GM18526 (cell line): Measurements from ENCODE around the gene CTSK.

Experiments used
- POLR2A ChIP-seq: IDR thresholded peaks from 3 replicates; pipeline ENCODE4 v1.6.1; 2011; ENCODE audit not compliant: insufficient read length; ENCODE audit errors: extremely low read depth

Gene CTSK

GRCh38 chr1:150765296-150765976 is 42.6 kb downstream of the CTSK start, which contains the start of gene CTSS:
Gene CTSS (minus strand): TSS chr1:150765778. CDS start chr1:150764763, 1,015 bp downstream.
- TF ChIP-seq POLR2A = no peak

DNA sequence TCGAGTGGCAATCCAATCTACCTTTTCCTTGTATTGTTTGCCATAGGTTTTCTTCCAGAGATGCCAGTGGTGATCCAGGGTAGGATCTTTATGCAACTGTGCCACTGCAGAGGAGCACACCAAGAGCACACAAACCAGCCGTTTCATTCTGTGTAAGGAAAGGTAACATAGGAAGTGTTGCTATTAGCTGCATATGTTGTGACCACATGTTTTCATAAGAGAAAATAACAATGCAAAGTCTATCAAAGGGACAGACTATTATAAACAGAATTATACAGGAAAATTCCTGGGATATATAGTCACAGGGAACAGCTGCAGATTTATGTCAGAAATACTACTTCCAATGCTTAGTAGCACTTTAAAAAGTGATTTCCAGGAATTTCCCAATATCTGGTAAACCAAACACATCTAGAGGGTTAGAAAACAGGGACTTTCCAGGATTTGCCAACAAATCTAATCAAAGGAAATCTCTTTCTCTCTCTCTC is 43.4 kb downstream of the CTSK start:
- no peak for TF ChIP-seq POLR2A

GRCh38 chr1:150763018-150763417 is 45.0 kb downstream of the CTSK start:
- no peak for TF ChIP-seq POLR2A

DNA sequence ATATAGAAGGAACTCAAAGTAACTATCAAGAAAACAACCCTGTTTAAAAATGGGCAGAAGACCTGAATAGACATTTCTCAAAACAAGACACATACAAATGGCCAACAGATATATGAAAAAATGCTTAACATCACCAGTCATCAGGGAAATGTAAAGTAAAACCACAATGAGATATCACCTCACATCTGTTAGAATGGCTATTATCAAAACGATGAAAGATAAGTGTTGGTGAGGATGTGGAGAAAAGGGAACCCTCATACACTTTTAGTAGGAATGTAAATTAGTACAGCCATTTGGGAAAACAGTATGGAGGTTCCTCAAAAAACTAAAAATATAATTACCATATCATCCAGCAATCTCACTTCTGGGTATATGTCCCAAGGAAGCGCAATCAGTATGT is 45.5 kb downstream of the CTSK start:
- no peak for TF ChIP-seq POLR2A

- TF ChIP-seq POLR2A = no peak
Measured at GRCh38 chr1:150761801-150762200, 46.3 kb downstream of the CTSK start.

DNA sequence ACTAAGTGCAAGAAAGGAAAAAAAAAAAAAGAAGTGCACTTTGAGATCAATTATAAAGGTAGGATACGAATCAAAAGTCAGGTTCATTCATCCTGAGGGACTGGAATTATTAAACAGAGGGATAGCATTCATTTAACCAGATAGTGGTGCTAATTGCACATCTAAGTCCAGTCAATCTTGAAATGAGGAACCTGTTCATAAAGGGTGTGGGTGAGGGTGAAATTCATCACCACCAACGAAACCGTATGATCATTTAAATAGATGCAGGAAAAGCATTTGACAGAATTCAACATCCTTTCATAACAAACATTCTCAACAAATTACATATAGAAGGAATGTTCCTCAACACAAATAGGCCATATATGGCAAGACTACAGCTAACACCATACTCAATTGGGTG is 48.0 kb downstream of the CTSK start:
- TF ChIP-seq POLR2A = no peak

GRCh38 chr1:150753416-150753815 is 54.6 kb downstream of the CTSK start:
- no peak for TF ChIP-seq POLR2A

DNA sequence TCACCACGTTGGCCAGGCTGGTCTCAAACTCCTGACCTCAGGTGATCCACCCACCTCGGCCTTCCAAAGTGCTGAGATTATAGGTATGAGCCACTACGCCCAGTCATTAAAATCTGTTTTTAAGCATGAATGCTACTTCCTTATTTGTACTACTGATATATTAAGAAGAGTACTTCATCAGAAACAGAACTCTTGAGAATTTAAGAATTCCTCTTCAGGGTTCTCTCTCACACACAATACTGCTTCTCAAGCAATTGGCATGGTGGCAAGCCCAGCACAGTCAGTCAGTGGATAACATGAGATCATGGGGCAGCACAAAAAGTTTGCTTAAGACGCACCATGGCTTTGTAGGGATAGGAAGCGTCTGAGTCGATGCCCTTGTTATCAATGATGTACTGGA is 56.6 kb downstream of the CTSK start:
- TF ChIP-seq POLR2A = no peak

DNA sequence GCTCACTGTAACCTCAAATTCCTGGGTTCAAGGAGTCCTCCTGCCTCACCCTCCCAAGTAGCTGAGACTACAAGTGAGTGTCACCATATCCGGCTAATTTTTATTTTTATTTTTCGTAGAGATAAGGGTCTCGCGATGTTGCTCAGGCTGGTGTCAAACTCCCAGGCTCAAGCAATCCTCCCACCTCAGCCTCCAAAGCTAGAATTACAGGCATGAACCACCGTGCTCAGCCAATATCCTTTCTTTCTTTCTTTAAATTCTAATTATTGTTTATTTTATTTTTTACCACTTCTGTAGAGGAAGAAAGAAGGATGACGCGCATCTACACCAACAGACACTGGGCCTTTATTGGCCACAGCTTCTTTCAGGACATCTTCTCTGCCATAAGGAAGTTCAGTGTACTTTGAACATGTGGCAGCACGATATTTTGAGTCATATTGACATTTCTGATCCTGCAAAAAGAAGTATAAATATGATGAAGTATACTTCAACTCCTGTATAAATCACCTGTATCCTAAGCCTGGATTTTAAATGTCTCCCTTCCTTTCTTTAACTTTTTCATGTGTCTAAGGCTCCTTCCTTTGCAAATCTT is 58.2 kb downstream of the CTSK start:
- no peak for TF ChIP-seq POLR2A

DNA sequence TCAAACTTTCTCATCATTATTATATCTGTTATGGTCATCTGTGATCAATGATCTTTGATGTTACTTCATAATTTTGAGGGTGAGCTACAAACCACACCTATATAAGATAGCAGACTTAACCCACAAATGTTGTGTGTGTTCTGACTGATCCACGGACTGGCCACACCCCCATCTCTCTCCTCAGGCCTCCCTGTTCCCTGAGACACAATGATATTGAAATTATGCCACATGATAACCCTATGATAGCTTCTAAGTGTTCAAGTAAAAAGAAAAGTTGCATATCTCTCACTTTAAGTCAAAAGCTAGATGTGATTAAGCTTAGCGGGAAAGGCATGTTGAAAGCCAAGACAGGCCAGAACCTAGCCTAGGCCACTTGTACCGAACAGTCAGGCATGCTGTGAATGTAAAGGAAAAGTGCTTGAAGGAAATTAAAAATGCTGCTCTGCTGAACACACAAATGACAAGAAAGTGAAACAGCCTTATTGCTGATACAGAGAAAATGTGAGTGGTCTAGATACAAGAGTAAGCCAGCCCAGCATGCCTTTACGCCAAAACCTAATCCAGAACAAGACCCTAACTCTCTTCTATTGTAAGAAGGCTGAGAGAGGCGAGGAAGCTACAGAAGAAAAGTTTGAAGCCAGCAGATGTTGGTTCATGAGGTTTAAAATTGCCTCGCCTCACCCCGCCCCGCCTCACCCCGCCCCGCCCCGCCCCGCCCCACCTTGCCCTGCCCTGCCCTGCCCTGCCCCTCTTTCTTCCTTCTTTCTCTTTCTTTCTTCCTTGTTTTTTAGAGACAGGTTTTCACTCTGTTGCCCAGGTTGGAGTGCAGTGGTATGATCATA is 59.0 kb downstream of the CTSK start:
- TF ChIP-seq POLR2A = no peak
